H1 (cell line): ENCODE measurements around the gene RSAD1. TPM values are rescaled to one million over a fixed set of nuclear protein-coding genes. Genes with fewer than 3 reads are reported as not detected.

Experiments
- BRCA1 ChIP-seq: IDR thresholded peaks from 2 replicates; pipeline ENCODE4 v1.6.1; 2012; ENCODE audit warnings: low read depth, low read length, improper control_type of control experiment
- CBX5 ChIP-seq: fragments of 300-800, 300-1000 bp; sonication (generic); IDR thresholded peaks from 2 replicates; pipeline ENCODE4 v1.7.1; 2016; ENCODE audit warnings: antibody characterized with exemption, low read length, low read depth
- KDM5A ChIP-seq: fragments of 200-600 bp; IDR thresholded peaks from 2 replicates; pipeline ENCODE4 v1.7.1; 2012; ENCODE audit warnings: mild to moderate bottlenecking, low read length, inconsistent platforms, mixed read lengths
- NANOG ChIP-seq: IDR thresholded peaks from 2 replicates; pipeline ENCODE4 v1.6.1; 2011; ENCODE audit warnings: low read length, low read depth, mild to moderate bottlenecking, inconsistent platforms; ENCODE audit not compliant: insufficient read depth, poor library complexity, severe bottlenecking
- RFX5 ChIP-seq: IDR thresholded peaks from 2 replicates; pipeline ENCODE4 v1.6.1; 2011; ENCODE audit warnings: low read depth, low read length, improper control_type of control experiment, borderline replicate concordance
- polyA plus RNA-seq, 7 experiments: library from polyadenylated mRNA; depleted of rRNA in 3 of 7; stranded (reverse) in 5 of 7; unstranded in 2 of 7; fragments of >200 nt in 5 of 7; fragments of 200-250 nt in 2 of 7; gene quantifications; 1 replicate in 5 of 7; 2 replicates in 1 of 7; 4 replicates in 1 of 7; pipeline versions ENCODE4 v1.2.1 to v1.2.3, GENCODE V29; 2011 to 2013; ENCODE audit warnings: missing spikeins in 2 of 7, mixed read lengths in 2 of 7
- total RNA-seq: library from RNA; stranded (reverse); fragmentation: NEBNext Ultra II Directional; extraction: Animal tissue kit (Norgen Biotek cat#: 25700); gene quantifications from 2 replicates; pipeline ENCODE4 v1.2.1, GENCODE V29; 2021
- TF ChIP-seq, protein P1 (sequence below): IDR thresholded peaks from 2 replicates; pipeline ENCODE4 v1.6.1; 2011; ENCODE audit warnings: low read length, improper control_type of control experiment
- TF ChIP-seq, protein P2 (sequence below): IDR thresholded peaks from 2 replicates; pipeline ENCODE4 v1.6.1; 2011; ENCODE audit warnings: low read depth, mild to moderate bottlenecking, low read length; ENCODE audit not compliant: insufficient read depth
- TF ChIP-seq, protein P3 (sequence below), 3 experiments: IDR thresholded peaks; 1 replicate in 2 of 3; 2 replicates in 1 of 3; pipeline versions ENCODE4 v1.5.1 to v1.6.1; 2011; ENCODE audit warnings: low read length in 3 of 3, mild to moderate bottlenecking in 3 of 3, inconsistent platforms in 2 of 3, low read depth in 1 of 3, moderate library complexity in 1 of 3; ENCODE audit not compliant: insufficient read depth in 1 of 3; ENCODE audit errors: control extremely low read depth in 1 of 3

RSAD1 gene
- total and polyA plus RNA-seq, 2 of the 8 experiments (the other 6 are each of a cell fraction or from before 2014, with no cell fraction given), result 17.9 to 33.5 TPM

DNA sequence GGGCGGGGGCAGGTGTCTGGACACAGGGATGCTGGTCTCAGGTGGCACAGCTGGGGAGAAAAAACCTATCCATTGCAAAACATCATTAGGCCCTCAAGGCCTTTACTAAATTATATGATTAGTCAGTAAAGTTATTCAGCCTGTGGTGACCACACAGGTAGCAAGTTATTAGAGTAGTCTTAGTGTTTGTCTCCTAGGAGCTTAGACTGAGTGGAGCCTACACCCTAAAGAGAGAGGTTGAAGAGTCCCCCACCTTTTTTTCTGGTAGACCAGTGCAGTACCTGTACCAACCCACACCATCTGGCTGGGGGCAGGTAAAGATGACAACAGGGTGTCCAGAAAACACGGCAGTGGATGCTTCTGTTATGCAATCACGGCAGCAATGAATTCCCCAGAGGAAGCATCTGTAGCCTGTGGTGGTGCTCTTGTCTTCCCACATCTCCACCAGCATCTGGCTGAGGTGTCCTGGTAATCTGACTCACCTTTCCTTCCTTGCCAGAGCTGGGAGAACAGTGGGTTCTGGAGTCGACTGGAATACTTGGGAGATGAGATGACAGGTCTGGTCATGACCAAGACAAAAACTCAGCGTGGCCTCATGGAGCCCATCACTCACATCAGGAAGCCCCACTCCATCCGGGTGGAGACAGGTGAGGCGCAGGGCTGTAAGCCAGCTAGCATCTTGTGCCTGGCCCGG is 40.6 kb downstream of the RSAD1 start (continued):
- TF ChIP-seq CBX5 (no peak), KDM5A (no peak), BRCA1 (no peak), RFX5 (no peak), NANOG (no peak)
- TF ChIP-seq, protein P1, sequence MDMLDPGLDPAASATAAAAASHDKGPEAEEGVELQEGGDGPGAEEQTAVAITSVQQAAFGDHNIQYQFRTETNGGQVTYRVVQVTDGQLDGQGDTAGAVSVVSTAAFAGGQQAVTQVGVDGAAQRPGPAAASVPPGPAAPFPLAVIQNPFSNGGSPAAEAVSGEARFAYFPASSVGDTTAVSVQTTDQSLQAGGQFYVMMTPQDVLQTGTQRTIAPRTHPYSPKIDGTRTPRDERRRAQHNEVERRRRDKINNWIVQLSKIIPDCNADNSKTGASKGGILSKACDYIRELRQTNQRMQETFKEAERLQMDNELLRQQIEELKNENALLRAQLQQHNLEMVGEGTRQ, result no peak
- TF ChIP-seq, protein P2, sequence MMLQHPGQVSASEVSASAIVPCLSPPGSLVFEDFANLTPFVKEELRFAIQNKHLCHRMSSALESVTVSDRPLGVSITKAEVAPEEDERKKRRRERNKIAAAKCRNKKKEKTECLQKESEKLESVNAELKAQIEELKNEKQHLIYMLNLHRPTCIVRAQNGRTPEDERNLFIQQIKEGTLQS, result no peak
- TF ChIP-seq, protein P3, sequence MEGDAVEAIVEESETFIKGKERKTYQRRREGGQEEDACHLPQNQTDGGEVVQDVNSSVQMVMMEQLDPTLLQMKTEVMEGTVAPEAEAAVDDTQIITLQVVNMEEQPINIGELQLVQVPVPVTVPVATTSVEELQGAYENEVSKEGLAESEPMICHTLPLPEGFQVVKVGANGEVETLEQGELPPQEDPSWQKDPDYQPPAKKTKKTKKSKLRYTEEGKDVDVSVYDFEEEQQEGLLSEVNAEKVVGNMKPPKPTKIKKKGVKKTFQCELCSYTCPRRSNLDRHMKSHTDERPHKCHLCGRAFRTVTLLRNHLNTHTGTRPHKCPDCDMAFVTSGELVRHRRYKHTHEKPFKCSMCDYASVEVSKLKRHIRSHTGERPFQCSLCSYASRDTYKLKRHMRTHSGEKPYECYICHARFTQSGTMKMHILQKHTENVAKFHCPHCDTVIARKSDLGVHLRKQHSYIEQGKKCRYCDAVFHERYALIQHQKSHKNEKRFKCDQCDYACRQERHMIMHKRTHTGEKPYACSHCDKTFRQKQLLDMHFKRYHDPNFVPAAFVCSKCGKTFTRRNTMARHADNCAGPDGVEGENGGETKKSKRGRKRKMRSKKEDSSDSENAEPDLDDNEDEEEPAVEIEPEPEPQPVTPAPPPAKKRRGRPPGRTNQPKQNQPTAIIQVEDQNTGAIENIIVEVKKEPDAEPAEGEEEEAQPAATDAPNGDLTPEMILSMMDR (IDR thresholded peaks at IDR 0.05; ENCODE audit: control extremely low read depth in 1 of 3, insufficient read depth in 1 of 3, low read depth in 1 of 3, low read length in 3 of 3), result no peak
